ENCODE data around the gene UQCRFS1.

UQCRFS1 gene

GRCh38 chr19:29172302-29172701 lies 40.6 kb downstream of the UQCRFS1 start:
- H3K27me3 ChIP-seq (ENCODE audit: low read depth) = no peaks in the 10 kb centered on the region
- in situ Hi-C loops (cut with MboI; ENCODE audit: low sequenced_read_pairs) = no loop called here
- H3K9me3 ChIP-seq = no peaks in the 10 kb centered on the region; the same call in 1 of the 2 replicates
- no peaks in the 10 kb centered on the region for H3K36me3 ChIP-seq (replicated peaks)
- H3K4me1 ChIP-seq = no peaks in the 10 kb centered on the region
- no peak for DNase-seq (ENCODE audit: low spot score in 2 of 2)
- H3K4me3 ChIP-seq = no peak overlapping the region

DNA sequence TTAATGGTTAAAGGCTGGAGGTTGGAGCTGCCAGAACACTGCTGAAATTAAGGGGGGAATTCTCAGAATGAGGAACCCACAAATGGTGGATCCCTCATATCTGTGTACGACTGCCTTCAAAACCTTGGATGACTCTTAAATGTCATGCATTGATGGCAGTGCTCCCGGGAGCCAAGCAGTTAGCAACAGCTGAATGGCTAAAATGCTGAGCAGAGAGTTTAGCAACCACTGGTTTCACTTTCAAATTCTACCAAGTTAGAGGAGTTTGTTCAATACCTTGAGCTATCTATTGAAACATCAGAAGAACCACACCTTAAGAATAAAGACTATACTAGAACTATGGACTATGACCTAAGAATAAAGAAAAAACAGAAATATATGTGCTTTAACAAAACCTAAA lies 41.4 kb downstream of the UQCRFS1 start:
- Histone ChIP-seq H3K27me3 (ENCODE audit: low read depth) (no peaks in the 10 kb centered on the region), H3K4me1 (no peaks in the 10 kb centered on the region), H3K9me3 (no peaks in the 10 kb centered on the region; the same call in 1 of the 2 replicates), H3K4me3 (no peak overlapping the region), H3K36me3 (replicated peaks) (no peaks in the 10 kb centered on the region)
- DNase-seq (ENCODE audit: low spot score in 2 of 2) = no peak
- in situ Hi-C loops (cut with MboI; ENCODE audit: low sequenced_read_pairs) = no loop called here

DNA sequence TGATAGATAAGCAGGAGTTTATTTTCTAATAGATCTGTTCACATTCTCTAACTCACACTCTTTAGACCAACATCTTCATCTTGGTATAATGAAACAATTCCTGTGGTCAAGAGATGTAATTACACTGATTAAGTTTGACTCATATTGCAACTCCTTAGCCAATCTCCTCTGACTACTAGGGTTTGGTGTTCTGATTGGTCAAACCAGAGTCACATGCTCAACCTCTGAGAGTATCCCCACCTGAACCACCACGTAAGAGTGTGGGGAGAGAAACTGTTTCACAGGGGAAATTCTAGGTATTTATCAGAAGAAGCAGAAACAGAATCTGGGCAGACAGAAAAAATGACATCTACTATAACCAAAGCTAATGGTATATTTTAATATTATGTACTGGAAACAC lies 42.4 kb downstream of the UQCRFS1 start:
- H3K36me3 ChIP-seq (replicated peaks) = no peaks in the 10 kb centered on the region
- no peaks in the 10 kb centered on the region for H3K27me3 ChIP-seq (ENCODE audit: low read depth)
- H3K9me3 ChIP-seq = no peaks in the 10 kb centered on the region
- DNase-seq (ENCODE audit: low spot score in 2 of 2) = no peak
- no peak overlapping the region for H3K4me3 ChIP-seq
- no peaks in the 10 kb centered on the region for H3K4me1 ChIP-seq
- in situ Hi-C loops (cut with MboI; ENCODE audit: low sequenced_read_pairs) = no loop called here

GRCh38 chr19:29162694-29163093 lies 50.3 kb downstream of the UQCRFS1 start:
- H3K4me3 ChIP-seq = no peak overlapping the region
- no peaks in the 10 kb centered on the region for H3K9me3 ChIP-seq
- in situ Hi-C loops (cut with MboI; ENCODE audit: low sequenced_read_pairs) = no loop called here
- no peaks in the 10 kb centered on the region for H3K36me3 ChIP-seq (replicated peaks)
- DNase-seq (ENCODE audit: low spot score in 2 of 2) = no peak
- H3K27me3 ChIP-seq (ENCODE audit: low read depth) = no peaks in the 10 kb centered on the region
- H3K4me1 ChIP-seq = no peaks in the 10 kb centered on the region

- Histone ChIP-seq H3K4me1 (no peaks in the 10 kb centered on the region), H3K27me3 (ENCODE audit: low read depth) (no peaks in the 10 kb centered on the region), H3K36me3 (replicated peaks) (no peaks in the 10 kb centered on the region), H3K4me3 (no peak overlapping the region), H3K9me3 (no peaks in the 10 kb centered on the region)
- in situ Hi-C loops (cut with MboI; ENCODE audit: low sequenced_read_pairs) = no loop called here
- DNase-seq (ENCODE audit: low spot score in 2 of 2) = no peak
Measured at GRCh38 chr19:29155683-29156082, 57.3 kb downstream of the UQCRFS1 start.

All from HAP-1 (cell line).